Stimulated activated CD4-positive, alpha-beta T cell treated with anti-CD3 and anti-CD28 coated beads, Interleukin-1b, Interleukin-23, amount 100 ng/mL, for 24 hours (primary cell): ENCODE measurements around the gene SHANK1.

Experiments
- DNase-seq, 4 experiments: peaks; one replicate each; pipeline ENCODE4 v3.0.0-alpha.2; 2020; ENCODE audit warnings: low read depth in 4 of 4, low spot score in 1 of 4

Gene SHANK1

DNA sequence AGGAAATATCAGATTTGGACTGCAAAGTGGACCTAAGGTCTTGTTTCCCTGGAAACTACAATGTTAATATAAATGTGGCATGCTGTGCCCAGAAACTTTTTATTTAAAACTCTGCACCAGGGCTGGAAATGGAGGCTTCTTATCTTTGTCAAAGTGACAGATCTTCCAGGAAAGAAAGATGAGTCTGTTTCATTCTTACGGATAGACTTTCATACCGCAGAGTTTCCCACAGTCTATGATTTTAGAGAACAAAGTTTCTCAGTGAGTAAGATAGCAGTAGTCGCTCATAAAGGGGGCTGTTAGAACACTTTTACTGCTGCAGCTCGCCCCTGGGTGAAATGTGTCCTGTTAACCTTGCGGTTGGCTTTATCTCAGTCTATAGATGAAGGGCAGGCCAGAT, 10.3 kb upstream of the SHANK1 start:
- no peak for DNase-seq

DNA sequence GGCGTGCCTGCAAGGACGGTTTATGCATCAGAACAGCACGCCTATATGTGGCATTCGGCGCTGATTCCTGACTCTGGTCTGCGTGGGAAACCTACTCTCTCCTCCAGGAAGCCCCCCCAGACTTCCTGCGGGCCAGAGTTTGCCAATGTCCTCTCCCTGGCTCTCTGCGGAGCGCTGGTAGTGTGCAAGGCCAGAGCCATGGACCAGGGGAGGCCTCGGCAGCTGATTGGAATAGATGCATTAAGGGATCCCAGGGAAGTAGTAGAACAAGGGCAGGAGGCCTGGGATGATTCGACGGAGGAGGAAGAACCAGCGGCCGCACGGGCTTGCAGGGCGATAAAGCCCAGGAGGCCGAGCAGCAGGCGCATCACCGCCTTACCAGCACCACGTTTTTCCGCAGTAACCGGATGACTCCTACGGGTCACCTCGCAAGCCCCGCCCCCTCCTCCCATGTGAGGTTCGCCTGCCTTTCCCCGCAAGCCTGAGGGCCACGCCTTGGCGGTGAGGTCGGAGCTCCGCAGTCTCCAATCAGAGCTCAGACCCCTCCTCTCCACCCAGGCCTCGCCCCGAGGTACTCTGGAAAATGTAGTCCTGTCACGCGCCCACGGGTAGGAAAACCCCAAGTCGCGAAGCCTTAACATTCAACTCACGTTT, 8.6 kb upstream of the SHANK1 start:
- DNase-seq, result peak; percentile 37 to 82 (median 56)

DNA sequence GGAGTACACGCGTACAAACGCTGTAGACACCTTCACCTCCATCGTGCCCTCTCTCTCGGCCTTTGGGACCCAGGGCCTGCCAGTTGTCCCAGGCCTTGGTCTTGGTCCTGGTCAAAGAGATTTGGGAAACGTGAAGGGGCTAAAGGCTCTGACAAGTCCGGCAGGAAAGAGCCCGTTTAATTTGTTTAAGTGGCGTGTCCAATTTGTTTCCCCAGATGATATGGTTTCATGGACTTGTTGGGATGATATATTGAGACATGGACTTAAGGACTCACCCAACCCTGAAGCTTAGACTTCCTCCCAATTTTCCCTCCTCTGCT, 6.3 kb upstream of the SHANK1 start:
- DNase-seq, result no peak

DNA sequence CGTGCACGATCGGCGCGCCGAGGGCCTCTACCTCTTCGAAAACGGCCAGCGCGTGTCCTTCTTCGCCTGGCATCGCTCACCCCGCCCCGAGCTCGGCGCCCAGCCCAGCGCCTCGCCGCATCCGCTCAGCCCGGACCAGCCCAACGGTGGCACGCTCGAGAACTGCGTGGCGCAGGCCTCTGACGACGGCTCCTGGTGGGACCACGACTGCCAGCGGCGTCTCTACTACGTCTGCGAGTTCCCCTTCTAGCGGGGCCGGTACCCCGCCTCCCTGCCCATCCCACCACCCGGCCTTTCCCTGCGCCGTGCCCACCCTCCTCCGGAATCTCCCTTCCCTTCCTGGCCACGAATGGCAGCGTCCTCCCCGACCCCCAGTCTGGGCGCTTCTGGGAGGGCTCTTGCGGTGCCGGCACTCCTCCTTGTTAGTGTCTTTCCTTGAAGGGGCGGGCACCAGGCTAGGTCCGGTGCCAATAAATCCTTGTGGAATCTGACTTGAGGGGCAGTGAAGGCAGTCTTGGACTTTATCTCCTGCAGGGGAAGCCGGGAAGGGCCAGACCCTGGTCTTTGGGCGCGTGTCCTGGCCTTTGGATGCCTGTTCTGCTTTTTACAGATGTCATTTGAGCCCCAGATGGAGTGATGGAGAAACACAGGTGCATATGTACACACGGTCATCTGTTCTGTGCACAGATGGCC, 5.8 kb upstream of the SHANK1 start:
- no peak for DNase-seq

DNA sequence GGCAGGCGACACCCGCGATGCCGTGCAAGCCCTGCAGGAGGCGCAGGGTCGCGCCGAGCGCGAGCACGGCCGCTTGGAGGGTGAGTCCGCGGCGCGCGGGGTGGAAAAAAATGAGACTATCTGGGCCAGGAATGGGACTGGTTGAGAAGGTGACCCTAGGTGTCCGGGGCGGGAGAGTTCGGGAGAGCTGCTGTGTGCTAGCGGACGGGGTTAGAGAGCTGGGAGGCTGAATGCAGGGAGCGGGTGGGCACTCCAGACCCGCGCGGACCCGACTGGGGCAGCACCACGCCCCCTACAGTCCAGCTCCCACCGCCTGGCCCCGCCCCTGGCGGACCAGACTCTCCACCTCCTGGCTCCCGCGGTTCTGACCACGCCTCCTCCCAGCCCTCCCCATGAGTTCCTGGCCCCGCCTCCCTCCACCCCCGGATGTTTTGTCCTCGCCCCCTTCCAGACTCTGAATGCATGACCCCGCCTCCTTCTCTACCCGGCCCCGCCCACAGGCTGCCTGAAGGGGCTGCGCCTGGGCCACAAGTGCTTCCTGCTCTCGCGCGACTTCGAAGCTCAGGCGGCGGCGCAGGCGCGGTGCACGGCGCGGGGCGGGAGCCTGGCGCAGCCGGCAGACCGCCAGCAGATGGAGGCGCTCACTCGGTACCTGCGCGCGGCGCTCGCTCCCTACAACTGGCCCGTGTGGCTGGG, 5.1 kb upstream of the SHANK1 start:
- peak; percentile 70 to 96 (median 88) for DNase-seq

DNA sequence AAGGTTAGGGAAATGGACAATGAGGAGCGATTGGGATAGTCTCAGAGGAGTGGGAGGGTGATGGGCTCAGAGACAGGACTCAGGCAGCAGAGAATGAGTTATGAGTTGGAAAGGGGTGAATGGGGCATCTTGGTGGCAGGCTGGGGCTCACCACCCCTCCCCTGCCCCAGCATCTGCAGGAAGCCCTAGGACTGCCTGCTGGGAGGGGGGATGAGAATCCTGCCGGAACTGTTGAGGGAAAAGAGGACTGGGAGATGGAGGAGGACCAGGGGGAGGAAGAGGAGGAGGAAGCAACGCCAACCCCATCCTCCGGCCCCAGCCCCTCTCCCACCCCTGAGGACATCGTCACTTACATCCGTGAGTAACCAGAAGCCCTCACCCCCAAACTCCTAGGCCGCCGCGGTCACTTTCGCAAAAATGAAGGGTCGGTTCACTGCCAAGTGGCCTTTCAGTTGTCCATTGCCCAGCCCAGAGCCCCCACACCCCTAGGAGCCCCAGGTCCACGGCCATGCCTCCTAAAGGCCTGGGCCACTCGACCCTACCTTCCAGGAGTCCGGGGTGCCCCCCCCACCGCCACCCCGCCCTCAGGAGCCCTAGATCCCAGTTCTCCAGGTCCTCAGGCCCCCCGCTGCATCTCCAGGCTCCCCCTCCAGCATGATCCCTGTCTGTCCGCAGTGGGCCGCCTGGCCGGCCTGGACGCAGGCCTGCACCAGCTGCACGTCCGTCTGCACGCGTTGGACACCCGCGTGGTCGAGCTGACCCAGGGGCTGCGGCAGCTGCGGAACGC, 4.3 kb upstream of the SHANK1 start:
- DNase-seq, result no peak

DNA sequence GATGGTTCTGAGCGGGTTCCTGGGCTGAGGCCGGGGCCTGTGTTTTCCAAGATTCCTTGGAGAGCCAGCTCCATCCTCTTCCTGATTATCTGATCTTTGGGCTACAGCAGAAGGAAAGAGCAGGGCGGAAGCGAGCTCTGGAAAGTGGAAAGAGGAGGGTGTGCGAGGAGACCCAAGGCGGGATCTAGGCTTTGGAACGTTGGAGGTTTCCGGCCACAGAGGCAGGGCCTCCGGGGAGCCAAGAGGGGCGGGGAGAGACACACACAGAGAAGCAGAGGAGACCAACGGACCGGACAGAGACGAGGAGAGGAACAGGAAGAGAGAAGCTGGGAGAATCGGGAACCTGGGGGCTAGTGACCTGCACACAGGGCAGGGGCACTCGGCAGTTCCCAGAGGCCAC, 3.5 kb upstream of the SHANK1 start, which contains the start of gene CLEC11A:
Gene CLEC11A (plus strand): TSS at position 296 of the 400 bp plus-strand sequence. CDS start 162 bp downstream, outside the sequence.
- DNase-seq, result no peak

DNA sequence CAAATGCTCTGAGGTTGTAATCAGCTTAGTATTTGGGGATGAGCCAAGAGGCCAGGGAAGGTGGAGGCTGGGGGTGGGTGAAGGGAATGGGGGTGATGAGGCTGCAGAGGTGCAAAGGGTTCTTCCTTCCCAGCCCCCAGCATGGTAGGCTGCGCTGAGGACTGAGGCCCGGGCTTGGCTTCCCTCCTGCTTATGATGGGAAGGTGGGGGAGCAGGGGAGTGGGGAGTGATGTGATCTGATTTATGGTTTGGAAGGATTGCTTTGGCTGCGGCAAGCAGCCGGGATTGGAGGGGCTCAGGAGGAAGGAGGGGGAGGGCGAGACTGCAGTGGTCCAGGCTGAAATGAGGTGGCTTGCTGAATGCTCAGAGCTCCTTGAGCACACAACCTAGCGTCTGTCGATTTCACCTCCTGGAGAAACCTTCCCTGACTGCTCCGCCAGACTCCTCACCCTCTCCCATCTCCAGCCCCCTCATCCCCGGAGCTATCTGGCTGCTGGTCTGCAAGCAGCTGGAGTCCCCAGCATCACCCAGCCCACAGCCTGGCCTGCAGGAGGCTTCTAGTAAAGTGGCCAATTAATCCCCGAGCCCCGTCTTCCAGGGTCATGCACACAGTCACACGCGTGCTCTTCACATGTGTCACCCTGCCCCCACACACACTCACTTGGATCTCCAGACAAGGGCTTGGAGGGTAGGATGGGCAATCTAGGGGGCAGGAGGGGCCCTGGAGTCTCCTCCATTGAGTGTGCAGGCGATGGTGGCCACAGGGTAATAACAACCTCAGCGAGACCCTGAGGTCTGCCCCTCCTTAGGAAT, 2.8 kb upstream of the SHANK1 start:
- DNase-seq, result no peak

DNA sequence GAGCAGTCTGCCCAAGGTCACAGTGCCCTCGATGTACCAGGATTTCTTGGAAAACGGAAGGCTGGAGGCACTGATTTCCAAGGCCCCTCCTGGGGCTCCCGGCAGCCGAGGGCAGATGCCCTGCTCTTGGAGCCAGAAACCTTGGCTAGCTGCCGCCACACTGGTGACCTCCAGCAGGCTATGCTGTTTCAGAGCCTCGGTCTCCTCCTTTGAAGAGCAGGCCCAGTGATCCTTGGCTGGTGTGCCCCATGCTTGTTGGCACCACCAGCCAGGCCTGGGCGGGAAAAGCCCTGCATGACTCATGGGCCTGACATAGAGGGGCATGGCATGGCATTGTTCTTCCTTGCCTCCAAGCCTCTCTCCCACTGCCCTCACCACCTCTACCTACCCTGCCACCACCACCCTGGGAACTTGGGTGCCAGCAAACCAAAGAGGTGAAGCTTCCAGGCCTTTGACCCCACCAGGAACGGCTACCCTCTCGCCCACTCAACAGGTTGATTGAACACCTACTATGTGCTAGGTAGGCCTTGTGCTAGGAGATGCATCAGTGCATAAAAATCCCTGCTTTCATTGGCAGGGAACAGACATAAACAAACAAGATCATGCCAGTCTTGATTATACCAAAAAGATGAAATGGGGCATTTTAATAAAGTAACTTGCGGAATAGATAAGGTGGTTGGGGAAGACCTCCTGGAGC, 2.0 kb upstream of the SHANK1 start:
- DNase-seq, result no peak

DNA sequence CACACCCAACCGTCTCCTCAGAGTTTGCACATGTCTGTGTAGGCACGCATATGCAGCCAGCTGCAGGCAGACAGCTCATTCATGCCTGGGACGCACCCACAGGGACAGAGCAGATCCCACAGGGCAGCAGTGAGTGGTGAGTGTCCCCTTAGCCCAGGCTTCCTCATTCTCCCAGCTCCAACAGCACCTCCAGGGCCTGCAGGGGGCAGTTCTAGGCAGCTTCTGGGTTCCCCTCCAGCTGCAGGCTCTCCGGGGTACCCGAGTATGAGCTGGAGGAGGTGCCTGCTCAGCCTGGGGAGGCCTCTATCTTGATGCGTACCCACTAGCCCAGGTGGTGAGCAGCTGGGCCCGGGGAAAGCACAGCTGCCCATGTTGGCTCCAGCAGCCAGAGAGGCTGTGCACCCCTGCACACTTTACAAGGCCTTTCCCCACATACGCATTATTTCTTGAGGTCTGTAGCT, 1.3 kb upstream of the SHANK1 start:
- DNase-seq, result no peak

DNA sequence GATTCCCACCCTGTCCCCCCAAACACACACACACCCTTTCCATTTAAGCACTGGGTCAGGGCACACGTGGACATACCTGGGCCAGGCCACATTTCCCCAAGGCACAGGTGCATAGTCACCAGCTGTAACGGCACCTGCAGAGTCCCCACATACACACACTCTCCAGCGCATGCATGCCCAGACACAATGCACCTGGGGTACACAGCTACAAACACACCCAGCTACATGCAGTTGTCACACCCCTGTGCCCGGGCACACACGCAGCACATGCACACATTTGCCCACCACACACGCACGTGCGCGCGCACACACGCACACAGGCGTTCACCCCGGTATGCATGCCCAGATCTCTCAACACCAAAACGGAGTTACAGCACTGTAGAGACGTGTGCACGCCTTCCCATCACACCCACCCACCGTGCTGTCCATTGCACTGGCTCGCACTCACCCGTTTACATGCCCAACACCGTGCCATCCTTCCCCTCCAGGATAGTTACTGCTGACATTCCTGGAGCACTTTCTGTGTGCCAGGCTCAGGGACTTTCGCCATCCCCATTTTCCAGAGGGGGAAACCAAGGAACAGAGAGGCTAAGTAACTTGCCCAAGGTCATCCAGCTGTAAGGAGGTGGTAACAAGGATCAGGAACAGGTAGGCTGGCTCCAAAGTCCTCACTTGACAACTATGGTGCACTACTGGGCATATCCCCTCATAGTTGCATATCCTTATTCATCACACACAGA, 749 bp upstream of the SHANK1 start:
- DNase-seq, result no peak

DNA sequence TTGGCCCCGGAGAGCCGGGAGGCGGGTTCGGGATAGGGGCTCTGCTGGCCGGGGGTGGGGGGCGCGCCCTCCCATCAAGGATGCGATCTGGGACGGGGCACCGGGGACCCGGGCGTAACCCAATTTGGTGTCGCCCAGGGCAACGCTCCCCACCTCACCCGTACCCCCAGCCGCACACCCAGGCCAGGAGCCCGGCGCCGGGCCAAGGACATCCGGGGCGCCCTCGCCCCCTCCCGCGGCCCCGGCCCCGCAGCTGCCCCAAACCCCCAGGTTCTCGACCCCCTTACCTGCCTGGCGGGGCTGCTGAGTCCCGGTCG, 525 bp downstream of the SHANK1 start:
- no peak for DNase-seq

DNA sequence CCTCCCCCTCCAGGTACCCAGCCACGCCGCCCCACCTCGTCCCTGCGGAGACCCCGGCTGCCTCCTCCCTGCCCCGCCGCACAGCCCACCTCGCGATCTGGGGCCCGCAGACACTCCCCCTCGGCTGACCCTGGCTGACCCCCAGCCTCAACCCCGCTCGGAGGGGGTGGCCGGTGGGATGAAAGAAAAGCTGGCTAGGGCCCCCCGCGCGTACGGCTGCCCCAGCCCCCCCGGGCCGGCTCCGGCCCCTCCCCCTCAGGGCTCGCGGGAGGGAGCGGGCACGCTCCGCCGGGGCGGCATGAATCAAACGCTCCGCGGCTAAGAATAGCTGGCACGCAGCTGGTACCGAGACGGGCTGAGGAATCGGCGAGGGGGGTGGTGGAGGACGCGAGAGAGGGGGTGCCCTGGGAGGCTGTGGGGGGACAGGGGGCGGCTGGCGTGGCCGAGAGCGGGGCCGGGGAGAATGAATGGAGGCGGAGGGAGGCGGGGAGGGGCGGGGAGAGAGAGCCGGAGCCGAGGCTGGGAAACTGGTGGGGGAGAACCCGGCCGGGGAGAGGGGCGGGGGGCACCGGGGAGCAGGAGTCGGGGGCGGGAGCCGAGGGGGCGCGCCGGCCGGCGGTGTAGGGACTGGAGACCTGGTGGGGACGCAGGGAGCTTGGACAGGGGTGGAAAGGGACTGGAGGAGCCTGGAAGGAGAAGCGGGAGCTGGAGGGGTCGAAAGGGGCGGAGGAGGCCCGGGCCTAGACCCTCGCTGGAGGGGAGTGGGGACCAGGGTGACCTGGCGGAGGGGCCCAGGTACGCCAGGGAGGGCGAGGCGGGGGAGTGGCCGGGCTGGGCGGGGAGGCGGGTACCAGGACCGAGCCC, 1.1 kb downstream of the SHANK1 start:
- no peak for DNase-seq

DNA sequence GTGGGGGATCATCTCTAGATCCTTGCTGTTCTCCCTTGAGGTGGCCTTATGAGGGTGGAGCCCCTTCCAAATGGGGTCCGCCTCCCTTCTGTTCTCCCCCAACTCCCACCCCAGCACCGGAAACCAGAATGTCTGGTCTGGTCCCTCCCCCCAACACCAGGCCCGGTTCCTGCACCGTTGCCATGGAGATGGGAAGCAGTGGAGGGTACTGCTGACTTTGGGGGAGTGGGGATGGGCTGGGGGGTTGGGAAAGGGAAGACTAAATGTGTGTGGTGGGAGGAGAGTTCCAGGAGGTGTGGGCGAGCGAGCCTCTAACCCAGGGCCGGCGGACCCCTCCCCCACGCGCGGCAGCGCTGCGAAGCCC, 1.7 kb downstream of the SHANK1 start:
- DNase-seq, result no peak

DNA sequence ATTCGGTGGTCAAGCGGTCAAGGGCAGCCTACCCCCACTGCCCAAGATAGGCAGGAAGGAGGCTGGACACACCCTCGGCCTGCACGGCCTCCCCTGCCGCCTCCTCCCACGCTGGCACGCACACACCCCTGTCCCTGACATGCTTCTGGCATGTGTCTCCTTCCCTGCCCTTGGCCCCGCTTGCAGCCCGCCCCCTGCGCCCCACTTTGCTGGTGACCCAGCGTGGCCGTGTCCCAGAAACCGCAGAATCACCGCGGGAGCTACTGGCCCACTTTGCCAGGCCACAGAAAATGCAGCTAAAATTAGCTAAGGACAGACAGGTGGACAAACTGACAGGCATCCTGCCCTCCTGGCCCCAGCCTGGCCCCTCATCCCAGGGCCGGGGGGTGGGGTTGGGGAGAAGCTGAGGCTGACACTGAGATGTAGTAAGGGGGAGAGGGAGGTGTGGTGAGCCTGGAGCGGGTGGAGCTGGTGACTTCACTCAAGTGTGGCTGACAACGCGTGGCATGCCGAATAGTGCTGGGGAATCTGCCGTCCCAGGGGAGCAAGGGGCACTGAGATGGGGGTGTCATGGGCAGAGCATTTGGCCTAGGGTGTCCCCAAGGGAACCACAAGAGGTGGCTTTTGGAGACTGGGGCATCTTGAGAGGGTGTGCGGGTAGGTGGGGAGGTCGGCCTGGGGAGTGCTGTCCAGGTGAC, 2.4 kb downstream of the SHANK1 start:
- DNase-seq, result no peak

DNA sequence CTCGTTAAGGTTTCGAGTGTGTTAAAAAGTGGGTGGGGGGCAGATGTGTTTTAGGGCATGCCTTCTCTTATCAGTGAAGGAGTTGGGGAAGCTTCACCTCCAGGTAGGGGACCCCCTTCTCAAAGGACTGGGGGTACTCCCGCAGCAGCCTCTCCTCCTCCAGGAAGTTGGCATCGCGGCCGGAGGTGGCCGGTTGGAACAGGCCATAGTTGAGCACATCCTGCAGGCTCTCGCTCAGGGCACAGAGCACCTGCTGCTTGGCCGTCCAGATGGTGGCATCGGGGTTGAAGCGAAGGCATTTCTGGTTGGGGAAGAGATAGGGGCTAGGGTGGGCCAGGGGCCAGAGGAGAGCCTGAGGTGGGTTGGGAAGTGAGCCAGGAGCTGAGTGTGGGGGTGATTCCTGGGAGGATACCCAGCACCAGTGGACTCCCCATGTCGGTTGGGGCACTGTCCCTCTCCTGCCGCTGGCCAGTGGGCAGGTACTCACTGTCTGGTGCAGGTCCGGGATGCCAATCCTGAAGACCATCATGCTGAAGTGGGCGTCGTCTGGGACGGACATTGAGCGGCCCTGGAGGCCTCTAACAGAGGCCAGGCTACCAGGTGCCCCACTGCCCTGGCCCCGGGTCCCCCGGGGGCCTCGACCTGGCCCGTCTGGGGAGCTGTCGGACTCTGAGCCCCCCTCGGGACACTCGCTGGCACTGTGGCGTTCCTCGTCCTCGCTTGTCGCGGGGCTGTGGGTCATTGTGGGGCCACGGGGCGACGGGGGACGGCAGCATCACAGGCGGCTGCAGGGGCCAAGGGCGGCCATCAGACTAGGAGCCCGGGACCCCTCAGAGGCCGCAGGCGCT, 3.2 kb downstream of the SHANK1 start:
- DNase-seq, result no peak

DNA sequence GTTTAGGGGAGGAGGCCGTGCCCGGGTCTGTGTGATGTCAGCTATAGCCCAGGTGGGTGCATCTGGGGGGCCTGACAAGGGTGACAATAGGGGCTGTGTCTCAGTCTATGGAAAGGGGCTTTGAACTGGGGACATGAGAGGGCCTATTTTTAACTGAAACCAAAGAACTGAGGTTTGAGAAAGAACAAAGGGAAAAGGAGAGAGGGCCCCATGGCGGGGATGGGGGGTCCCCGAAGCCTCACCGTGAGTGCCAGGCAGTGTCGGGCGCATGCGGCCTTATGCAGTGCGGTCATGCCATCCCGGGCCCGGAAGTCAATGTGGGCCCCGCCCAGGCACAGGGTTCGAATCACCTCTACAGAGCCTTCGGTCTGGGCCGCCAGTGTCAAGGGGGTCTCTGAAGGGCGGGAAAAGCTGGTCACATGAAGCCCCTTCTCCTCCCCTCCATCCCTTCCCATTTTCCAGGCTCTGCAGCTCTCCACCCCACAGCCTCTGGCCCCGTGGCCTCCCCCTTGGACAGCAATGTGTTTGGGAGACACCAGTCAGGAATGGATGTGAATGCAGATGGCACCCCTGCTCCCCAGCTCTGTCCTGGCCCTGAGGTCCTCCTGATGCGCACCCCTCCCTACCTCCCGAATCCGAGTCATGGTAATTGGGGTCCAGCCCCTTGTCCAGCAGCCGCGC, 5.9 kb downstream of the SHANK1 start:
- DNase-seq, result no peak
